Muscle layer of colon (tissue), 2 donors: ENCODE data around the gene APOBEC3H.
"Not testable (repeated sequence)": the region's sequence is repeated elsewhere in the genome, so short reads cannot be mapped to it uniquely, and the experiment has no call there.

Experiments
- H3K27ac ChIP-seq: one replicate; pipeline ENCODE4 v1.7.0; 2013; ENCODE audit warnings: low read depth, mild to moderate bottlenecking, low read length, moderate library complexity
- H3K27me3 ChIP-seq, 2 donors: one replicate each; pipeline ENCODE4 v1.7.0; 2013; ENCODE audit warnings: low read length in 2 of 2, mild to moderate bottlenecking in 2 of 2; ENCODE audit not compliant: insufficient read depth in 2 of 2, control insufficient read depth in 1 of 2
- H3K36me3 ChIP-seq: one replicate; pipeline ENCODE4 v1.7.0; 2013; ENCODE audit warnings: mild to moderate bottlenecking, low read length; ENCODE audit not compliant: insufficient read depth
- H3K4me1 ChIP-seq: one replicate; pipeline ENCODE4 v1.7.0; 2013; ENCODE audit warnings: mild to moderate bottlenecking, low read length; ENCODE audit not compliant: insufficient read depth
- H3K4me3 ChIP-seq, 2 donors: one replicate each; pipeline ENCODE4 v1.7.0; 2013; ENCODE audit warnings: low read length in 2 of 2, low read depth in 1 of 2, mild to moderate bottlenecking in 1 of 2, moderate library complexity in 1 of 2
- H3K9ac ChIP-seq: one replicate; pipeline ENCODE4 v1.7.0; 2013; ENCODE audit warnings: low read length
- H3K9me3 ChIP-seq: one replicate; pipeline ENCODE4 v1.7.0; 2013; ENCODE audit warnings: mild to moderate bottlenecking, low read length
- donor health status: abdominal sarcoma.
- donor health status: Adenocarcinoma of cecum.

The APOBEC3H gene

GRCh38 chr22:39097098-39098020 is at the start of gene APOBEC3H:
Gene APOBEC3H, plus strand, starts transcription at chr22:39097244. Its CDS starts 3,035 bp downstream, at chr22:39100279.
- Histone ChIP-seq H3K9ac (no peak within 1 kb of the TSS), H3K36me3 (no peaks in the 10 kb centered on the region), H3K4me1 (no peaks in the 10 kb centered on the region), H3K27me3 (no peaks in the 10 kb centered on the region), H3K4me3 (no peak within 1 kb of the TSS), H3K27ac (no peak within 1 kb of the TSS), H3K9me3 (no peaks in the 10 kb centered on the region)

GRCh38 chr22:39049486-39049885 is 47.6 kb upstream of the APOBEC3H start:
- not testable (repeated sequence) for H3K9ac ChIP-seq, H3K9me3 ChIP-seq, H3K4me3 ChIP-seq, H3K36me3 ChIP-seq, H3K27me3 ChIP-seq, H3K27ac ChIP-seq, H3K4me1 ChIP-seq

- H3K9ac ChIP-seq, H3K4me1 ChIP-seq, H3K36me3 ChIP-seq, H3K27me3 ChIP-seq, H3K27ac ChIP-seq, H3K4me3 ChIP-seq, H3K9me3 ChIP-seq: not testable (repeated sequence)
Observed at GRCh38 chr22:39051844-39052495, 45.1 kb upstream of the APOBEC3H start.

- H3K9ac ChIP-seq, result no peak overlapping the region
- no peaks in the 10 kb centered on the region for H3K27me3 ChIP-seq
Observed at GRCh38 chr22:39055658-39056057, 41.4 kb upstream of the APOBEC3H start.

GRCh38 chr22:39061290-39061689 is 35.8 kb upstream of the APOBEC3H start:
- H3K4me1 ChIP-seq, H3K27ac ChIP-seq, H3K27me3 ChIP-seq, H3K9ac ChIP-seq, H3K36me3 ChIP-seq, H3K9me3 ChIP-seq, H3K4me3 ChIP-seq: not testable (repeated sequence)

More at GRCh38 chr22:39055658-39056057, 41.4 kb upstream of the APOBEC3H start:
- H3K27ac ChIP-seq, result no peak overlapping the region
- no peaks in the 10 kb centered on the region for H3K9me3 ChIP-seq
- H3K4me1 ChIP-seq, result no peaks in the 10 kb centered on the region
- H3K36me3 ChIP-seq, result no peaks in the 10 kb centered on the region
- H3K4me3 ChIP-seq, result no peak overlapping the region

GRCh38 chr22:39061951-39062350 is 35.1 kb upstream of the APOBEC3H start:
- H3K36me3 ChIP-seq, H3K27me3 ChIP-seq, H3K9ac ChIP-seq, H3K4me3 ChIP-seq, H3K9me3 ChIP-seq, H3K4me1 ChIP-seq, H3K27ac ChIP-seq: not testable (repeated sequence)

- not testable (repeated sequence) for H3K4me1 ChIP-seq
Observed at GRCh38 chr22:39063904-39064303, 33.1 kb upstream of the APOBEC3H start.

GRCh38 chr22:39066442-39067276 is 30.4 kb upstream of the APOBEC3H start:
- not testable (repeated sequence) for H3K4me1 ChIP-seq, H3K4me3 ChIP-seq, H3K27me3 ChIP-seq, H3K9me3 ChIP-seq, H3K27ac ChIP-seq, H3K9ac ChIP-seq, H3K36me3 ChIP-seq

More at GRCh38 chr22:39063904-39064303, 33.1 kb upstream of the APOBEC3H start:
- not testable (repeated sequence) for H3K9me3 ChIP-seq, H3K27ac ChIP-seq, H3K36me3 ChIP-seq, H3K27me3 ChIP-seq, H3K4me3 ChIP-seq, H3K9ac ChIP-seq

- Histone ChIP-seq H3K27ac (no peak overlapping the region), H3K36me3 (no peaks in the 10 kb centered on the region), H3K4me3 (no peak overlapping the region), H3K9me3 (no peaks in the 10 kb centered on the region), H3K27me3 (no peaks in the 10 kb centered on the region), H3K4me1 (no peaks in the 10 kb centered on the region), H3K9ac (no peak overlapping the region)
Observed at GRCh38 chr22:39068033-39068785, 28.8 kb upstream of the APOBEC3H start.

GRCh38 chr22:39070186-39070585 is 26.9 kb upstream of the APOBEC3H start:
- Histone ChIP-seq H3K4me3 (no peak overlapping the region), H3K9ac (no peak overlapping the region), H3K27me3 (no peaks in the 10 kb centered on the region), H3K27ac (no peak overlapping the region), H3K9me3 (no peaks in the 10 kb centered on the region), H3K36me3 (no peaks in the 10 kb centered on the region), H3K4me1 (no peaks in the 10 kb centered on the region)

GRCh38 chr22:39072581-39072981 is 24.5 kb upstream of the APOBEC3H start:
- H3K36me3 ChIP-seq, H3K4me3 ChIP-seq, H3K4me1 ChIP-seq, H3K27ac ChIP-seq, H3K9ac ChIP-seq, H3K9me3 ChIP-seq, H3K27me3 ChIP-seq: not testable (repeated sequence)
